Nephron progenitor cell (in vitro differentiated cells): Measurements from ENCODE around the gene SETX.
A peak's percentile ranks its signal among the peaks of the same experiment; 100 is the strongest.
"Not testable (repeated sequence)": the region's sequence is repeated elsewhere in the genome, so short reads cannot be mapped to it uniquely, and the experiment has no call there.

ENCODE experiments used
- DNase-seq: peaks from one replicate; pipeline ENCODE4 v3.0.0; 2021
- H3K27ac Mint-ChIP-seq: 2 replicates; pipeline ENCODE4 v1.8.0; 2021; ENCODE audit warnings: mild to moderate bottlenecking, moderate library complexity, mixed read lengths
- H3K27me3 Mint-ChIP-seq: 2 replicates; pipeline ENCODE4 v1.8.0; 2021; ENCODE audit warnings: mild to moderate bottlenecking, low read depth, mixed read lengths; ENCODE audit not compliant: poor library complexity
- H3K36me3 Mint-ChIP-seq: 2 replicates; pipeline ENCODE4 v1.8.0; 2021; ENCODE audit warnings: low read depth, mixed read lengths
- H3K4me1 Mint-ChIP-seq: 2 replicates; pipeline ENCODE4 v1.8.0; 2021; ENCODE audit warnings: mixed read lengths
- H3K4me3 Mint-ChIP-seq: 2 replicates; pipeline ENCODE4 v1.8.0; 2021; ENCODE audit warnings: mild to moderate bottlenecking, moderate library complexity, mixed read lengths
- H3K9me3 Mint-ChIP-seq: 2 replicates; pipeline ENCODE4 v1.8.0; 2021; ENCODE audit warnings: mild to moderate bottlenecking, moderate library complexity, mixed read lengths
- CTCF ChIP-seq: fragments of 200-600 bp; sonication (generic); IDR thresholded peaks from 2 replicates; pipeline ENCODE4 v1.5.0; 2021; ENCODE audit warnings: antibody characterized with exemption

Gene SETX

GRCh38 chr9:132390966-132391365, 36.2 kb upstream of the SETX start:
- Mint-ChIP-seq H3K36me3 (peaks cover 78% of the 10 kb centered on the region), H3K4me3 (no peak overlapping the region), H3K9me3 (no peaks in the 10 kb centered on the region), H3K4me1 (peaks cover 27% of the 10 kb centered on the region), H3K27me3 (peaks cover 4% of the 10 kb centered on the region), H3K27ac (peak overlapping the region; percentile 88)
- no peak for TF ChIP-seq CTCF
- DNase-seq, result no peak

GRCh38 chr9:132387133-132387532, 32.3 kb upstream of the SETX start:
- H3K36me3 Mint-ChIP-seq, result peaks cover 73% of the 10 kb centered on the region
- TF ChIP-seq CTCF, result no peak
- no peak overlapping the region for H3K4me3 Mint-ChIP-seq

GRCh38 chr9:132384376-132384775, 29.6 kb upstream of the SETX start:
- Mint-ChIP-seq H3K4me3 (no peak overlapping the region), H3K36me3 (peaks cover 54% of the 10 kb centered on the region), H3K9me3 (no peaks in the 10 kb centered on the region), H3K27me3 (no peaks in the 10 kb centered on the region), H3K4me1 (no peaks in the 10 kb centered on the region), H3K27ac (no peak overlapping the region)
- TF ChIP-seq CTCF, result no peak
- DNase-seq, result no peak

More at GRCh38 chr9:132387133-132387532, 32.3 kb upstream of the SETX start:
- peaks cover 4% of the 10 kb centered on the region for H3K27me3 Mint-ChIP-seq
- peaks cover 11% of the 10 kb centered on the region for H3K4me1 Mint-ChIP-seq
- no peak for DNase-seq
- no peak overlapping the region for H3K27ac Mint-ChIP-seq
- no peaks in the 10 kb centered on the region for H3K9me3 Mint-ChIP-seq

- peaks cover 52% of the 10 kb centered on the region for H3K36me3 Mint-ChIP-seq
- H3K9me3 Mint-ChIP-seq, result no peaks in the 10 kb centered on the region
- DNase-seq, result no peak
- no peak overlapping the region for H3K27ac Mint-ChIP-seq
- H3K4me3 Mint-ChIP-seq, result no peak overlapping the region
- no peaks in the 10 kb centered on the region for H3K27me3 Mint-ChIP-seq
- TF ChIP-seq CTCF, result no peak
- H3K4me1 Mint-ChIP-seq, result no peaks in the 10 kb centered on the region
Measured at GRCh38 chr9:132383462-132383883, 28.7 kb upstream of the SETX start.

- H3K36me3 Mint-ChIP-seq, result peaks cover 41% of the 10 kb centered on the region
- peak overlapping the region; percentile 77 for H3K27ac Mint-ChIP-seq
- H3K4me1 Mint-ChIP-seq, result no peaks in the 10 kb centered on the region
- H3K27me3 Mint-ChIP-seq, result no peaks in the 10 kb centered on the region
- H3K9me3 Mint-ChIP-seq, result no peaks in the 10 kb centered on the region
- TF ChIP-seq CTCF, result no peak
- H3K4me3 Mint-ChIP-seq, result no peak overlapping the region
- no peak for DNase-seq
Measured at GRCh38 chr9:132381966-132382541, 27.3 kb upstream of the SETX start.

GRCh38 chr9:132378416-132378815, 23.6 kb upstream of the SETX start:
- H3K9me3 Mint-ChIP-seq, H3K4me3 Mint-ChIP-seq, DNase-seq, H3K27me3 Mint-ChIP-seq, H3K4me1 Mint-ChIP-seq, H3K27ac Mint-ChIP-seq: not testable (repeated sequence)
- peaks cover 16% of the 10 kb centered on the region for H3K36me3 Mint-ChIP-seq

GRCh38 chr9:132377769-132378168, 23.0 kb upstream of the SETX start:
- H3K27ac Mint-ChIP-seq, H3K27me3 Mint-ChIP-seq: not testable (repeated sequence)

More at GRCh38 chr9:132377769-132378168, 23.0 kb upstream of the SETX start:
- not testable (repeated sequence) for H3K4me3 Mint-ChIP-seq, DNase-seq, H3K4me1 Mint-ChIP-seq, H3K9me3 Mint-ChIP-seq
- peaks cover 11% of the 10 kb centered on the region for H3K36me3 Mint-ChIP-seq
